Stimulated activated CD8-positive, alpha-beta memory T cell treated with anti-CD3 and anti-CD28 coated beads, Interleukin-4, amount 100 ng/mL, for 4 hours (primary cell): ENCODE data around the gene CMTM4.
"Not testable (repeated sequence)": the region's sequence is repeated elsewhere in the genome, so short reads cannot be mapped to it uniquely, and the experiment has no call there.

Experiments
- DNase-seq, 2 donors: peaks; one replicate each; pipeline ENCODE4 v3.0.0-alpha.2; 2020; ENCODE audit warnings: low read depth in 2 of 2, low spot score in 1 of 2

CMTM4 gene

DNA sequence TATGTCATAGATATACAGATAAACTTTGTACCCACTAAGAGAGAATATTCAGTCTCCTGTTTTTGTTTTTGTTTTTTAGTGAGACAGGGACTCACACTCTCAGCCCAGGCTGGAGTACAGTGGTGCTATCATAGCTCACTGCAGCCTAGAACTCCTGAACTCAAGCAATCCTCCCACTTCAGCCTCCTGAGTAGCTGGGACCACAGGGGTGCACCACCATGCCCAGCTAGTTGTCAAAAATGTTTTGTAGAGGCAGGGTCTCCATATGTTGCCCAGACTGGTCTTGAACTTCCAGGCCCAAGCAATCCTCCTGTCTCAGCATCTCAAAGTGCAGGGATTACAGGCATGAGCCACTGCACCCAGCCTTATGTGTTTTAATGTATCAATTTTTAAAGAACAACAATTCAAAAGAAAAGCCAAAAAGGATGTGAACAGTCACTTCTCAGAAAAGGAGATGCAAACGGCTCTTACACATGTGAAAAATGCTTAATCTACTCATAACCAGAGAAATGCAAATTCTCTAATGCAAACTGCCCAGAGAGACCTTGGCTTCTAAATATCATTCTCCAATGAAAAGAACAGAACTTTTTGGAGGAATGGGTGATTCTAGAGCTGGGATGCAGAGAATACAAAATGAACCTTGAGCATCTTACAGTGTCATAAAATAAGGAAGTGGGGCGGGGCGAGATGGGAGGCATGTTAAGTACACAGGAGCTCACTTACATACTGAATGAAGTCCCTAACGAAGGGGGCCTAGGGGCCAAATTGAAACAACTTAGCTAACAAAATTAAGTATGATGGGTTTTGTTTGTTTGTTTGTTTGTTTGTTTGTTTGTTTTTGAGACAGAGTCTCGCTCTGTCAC, 99.3 kb downstream of the CMTM4 start:
- no peak for DNase-seq

GRCh38 chr16:66596559-66596958, 100.0 kb downstream of the CMTM4 start:
- DNase-seq, result not testable (repeated sequence)

DNA sequence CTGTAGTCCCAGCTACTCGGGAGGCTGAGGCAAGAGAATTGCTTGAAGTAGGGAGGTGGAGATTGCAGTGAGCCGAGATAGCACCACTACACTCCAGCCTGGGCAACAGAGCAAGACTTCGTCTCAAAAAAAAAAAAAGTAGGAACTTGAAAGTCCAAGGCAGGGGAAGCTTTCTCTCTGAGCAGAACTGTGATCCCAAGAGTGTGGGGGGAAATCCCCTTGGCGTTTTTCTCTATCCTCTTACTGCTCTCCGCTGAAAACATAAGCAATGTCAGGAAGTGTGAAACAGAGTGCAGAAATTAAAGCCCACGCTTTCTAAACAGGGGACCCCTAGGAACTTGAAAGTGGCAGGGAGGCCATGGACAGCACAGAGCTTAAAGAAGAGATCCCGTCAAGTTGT, 101.8 kb downstream of the CMTM4 start:
- no peak for DNase-seq

DNA sequence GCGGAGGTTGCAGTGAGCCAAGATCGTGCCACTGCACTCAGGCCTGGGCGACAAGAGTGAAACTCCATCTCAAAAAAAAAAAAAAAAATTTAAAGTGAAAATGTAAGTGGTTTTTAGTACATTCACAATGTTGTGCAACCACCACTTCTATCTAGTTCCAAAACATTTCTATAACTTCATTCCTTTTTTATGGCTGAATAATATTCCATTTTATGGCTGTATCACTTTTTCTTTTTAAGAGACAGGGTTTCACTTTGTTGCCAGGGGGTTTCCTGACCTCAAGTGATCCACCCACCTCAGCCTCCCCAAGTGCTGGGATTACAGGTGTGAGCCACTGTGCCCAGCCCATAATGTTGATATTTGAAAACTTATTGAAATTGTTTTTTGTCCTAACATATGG, 103.7 kb downstream of the CMTM4 start:
- DNase-seq, result no peak

DNA sequence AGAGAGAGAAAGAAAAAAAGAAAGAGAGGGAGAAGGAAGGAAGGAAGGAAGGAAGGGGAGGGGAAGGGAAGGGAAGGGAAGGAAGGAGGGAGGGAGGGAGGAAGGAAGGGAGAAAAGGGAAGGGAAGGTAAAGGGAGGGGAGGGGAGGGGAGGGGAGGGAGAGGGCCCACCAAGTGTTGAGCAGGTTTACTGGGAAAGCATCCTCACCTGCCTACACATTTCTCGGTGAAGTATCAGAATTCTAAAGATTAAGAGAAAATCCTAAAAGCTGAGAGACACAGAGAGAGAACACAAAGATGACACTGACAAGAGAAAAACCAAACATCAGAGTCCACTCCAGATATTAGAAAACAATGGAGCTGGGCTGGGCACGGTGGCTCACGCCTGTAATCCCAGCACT, 104.3 kb downstream of the CMTM4 start:
- no peak for DNase-seq

DNA sequence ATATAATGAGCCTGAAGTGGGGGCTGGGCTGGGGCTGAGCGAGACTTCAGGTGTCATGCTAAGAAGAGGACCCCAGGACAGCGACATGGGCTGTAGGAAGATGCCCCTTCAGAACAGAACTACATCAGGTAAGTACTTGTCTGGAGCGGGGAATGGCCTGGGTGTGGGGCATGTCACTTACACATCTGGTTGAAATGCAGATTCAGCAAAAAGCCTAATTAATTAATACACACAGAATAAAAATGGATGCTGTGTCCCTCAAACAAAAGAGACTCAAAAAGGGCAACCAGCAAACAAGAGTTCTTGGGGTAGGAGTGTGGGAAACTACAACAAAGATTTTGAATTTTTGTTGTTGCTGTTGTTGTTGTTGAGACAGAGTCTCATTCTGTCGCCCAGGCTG, 105.5 kb downstream of the CMTM4 start:
- no peak for DNase-seq

DNA sequence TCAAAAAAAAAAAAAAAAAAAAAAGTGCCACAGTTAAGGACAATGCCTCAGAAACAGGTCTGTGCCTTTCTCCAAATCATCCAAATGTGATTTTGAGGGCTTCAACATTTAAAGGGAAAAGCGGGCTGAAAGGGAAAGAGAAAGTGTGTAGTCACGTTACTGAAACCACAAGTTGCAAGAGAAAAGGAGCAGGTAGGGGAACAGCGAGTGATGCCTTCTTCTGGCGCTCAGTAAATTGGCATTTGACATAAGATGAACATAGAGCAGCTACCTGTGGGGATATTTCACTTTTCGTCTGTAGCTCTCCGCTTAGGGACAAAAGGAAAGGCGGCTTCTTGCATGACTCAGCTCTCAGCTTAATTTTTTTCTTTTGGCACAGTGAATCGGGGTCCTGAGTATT, 106.2 kb downstream of the CMTM4 start:
- DNase-seq, result no peak

DNA sequence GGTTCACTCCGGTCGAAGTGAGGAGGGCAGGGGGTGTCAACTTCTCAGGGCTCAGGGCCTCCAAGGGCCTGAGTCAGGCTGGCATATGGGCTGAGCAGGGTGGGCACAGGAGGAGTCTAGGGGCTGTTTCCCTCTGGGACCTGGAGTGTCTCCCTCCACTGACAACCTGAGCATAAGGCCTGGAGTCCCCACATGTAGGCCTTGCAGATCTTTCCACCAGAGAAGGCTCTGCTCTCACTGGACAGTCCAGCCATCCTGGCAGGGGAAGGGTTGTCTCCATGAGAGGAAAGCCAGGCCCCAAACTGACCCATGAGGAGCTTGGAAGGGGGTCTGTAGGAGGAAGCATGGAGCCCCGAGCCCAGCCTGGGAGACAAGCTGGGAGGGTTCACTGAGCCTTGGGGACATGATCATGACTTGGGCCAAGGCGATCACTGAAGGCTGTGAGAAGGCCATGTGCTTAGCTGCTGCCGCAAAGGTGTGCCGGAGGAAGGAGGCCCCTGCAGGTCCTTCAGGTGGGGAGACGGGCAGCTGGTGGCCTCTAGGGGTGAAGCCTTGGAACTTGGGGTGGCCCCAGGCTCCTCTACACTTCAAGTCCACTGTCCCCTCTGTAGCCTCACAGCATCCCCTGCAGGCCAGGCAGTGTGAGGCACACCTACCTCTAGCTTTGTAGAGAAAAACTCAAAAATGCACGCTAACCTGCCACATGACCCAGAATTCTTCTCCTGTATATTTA, 107.4 kb downstream of the CMTM4 start:
- DNase-seq, result peak in 1 of 2 donors; percentile 44

GRCh38 chr16:66587881-66588600, 108.5 kb downstream of the CMTM4 start:
- no peak for DNase-seq

DNA sequence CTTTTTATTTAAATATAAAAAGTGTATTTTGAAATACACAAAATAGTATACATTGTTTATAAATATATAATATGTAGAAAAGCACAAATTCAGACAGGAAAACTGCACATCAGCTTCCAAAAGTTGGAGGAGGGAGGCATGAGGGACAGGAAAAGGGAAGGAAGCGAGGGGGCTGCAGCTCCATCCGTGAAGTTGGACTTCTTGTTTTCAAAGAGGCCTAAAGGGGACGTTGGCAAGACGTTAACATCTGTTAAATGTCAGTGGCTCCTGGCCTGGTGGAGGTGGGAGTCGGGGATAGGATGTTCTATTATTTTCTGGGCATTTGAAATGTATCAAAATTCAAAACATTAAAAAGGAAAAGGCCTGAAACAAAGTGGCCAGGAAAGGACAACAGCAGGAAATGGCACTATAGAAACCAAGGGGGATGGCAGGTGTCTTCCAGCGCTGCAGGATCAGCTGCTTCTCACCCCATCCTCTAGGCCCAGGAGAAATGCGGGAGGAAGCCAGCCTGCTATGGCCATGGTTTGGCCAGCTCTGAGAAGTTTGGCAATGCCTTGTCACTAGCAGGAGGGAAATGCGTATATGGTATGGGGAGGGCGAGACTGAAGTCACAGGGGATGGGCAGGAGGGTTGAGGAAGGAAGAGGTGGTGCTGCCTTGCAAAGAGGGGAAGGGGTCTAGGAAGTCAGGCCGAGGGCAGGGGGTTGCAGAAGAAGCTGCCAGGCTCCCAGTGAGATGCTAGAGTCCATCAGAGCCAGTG, 110.9 kb downstream of the CMTM4 start:
- DNase-seq, result no peak

DNA sequence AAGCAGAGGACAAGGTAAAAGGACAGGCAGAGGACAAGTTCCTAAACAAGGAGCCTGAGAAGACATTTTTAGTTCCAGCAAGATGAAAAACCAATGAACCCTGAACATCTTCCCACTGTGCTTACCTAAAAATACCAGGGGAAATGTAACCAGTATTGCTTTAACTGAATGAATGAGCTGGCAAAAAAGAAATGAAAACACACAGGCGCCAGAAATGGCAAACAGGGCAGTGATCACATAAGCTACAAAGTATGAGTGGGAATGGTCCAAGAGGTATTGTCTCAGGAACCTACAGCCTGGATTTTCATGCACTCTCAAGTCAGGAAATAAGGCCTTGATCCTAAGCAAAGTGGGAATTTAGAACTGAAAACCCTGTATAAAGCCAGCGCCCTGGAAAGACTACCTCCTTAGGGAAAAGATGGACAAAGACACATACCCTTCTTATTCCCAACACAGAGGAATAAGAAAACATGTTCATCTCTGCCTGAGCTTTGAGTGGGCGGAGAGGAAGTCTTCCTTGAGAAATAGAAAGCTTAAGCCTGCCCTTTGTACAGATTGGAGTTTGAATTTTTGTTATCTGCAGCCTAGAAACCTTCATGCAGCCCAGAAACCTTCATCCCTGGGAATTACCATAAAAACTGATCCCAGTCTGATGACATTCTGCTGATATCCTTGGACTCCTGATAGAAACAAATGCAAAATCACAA, 115.1 kb downstream of the CMTM4 start:
- DNase-seq, result no peak

DNA sequence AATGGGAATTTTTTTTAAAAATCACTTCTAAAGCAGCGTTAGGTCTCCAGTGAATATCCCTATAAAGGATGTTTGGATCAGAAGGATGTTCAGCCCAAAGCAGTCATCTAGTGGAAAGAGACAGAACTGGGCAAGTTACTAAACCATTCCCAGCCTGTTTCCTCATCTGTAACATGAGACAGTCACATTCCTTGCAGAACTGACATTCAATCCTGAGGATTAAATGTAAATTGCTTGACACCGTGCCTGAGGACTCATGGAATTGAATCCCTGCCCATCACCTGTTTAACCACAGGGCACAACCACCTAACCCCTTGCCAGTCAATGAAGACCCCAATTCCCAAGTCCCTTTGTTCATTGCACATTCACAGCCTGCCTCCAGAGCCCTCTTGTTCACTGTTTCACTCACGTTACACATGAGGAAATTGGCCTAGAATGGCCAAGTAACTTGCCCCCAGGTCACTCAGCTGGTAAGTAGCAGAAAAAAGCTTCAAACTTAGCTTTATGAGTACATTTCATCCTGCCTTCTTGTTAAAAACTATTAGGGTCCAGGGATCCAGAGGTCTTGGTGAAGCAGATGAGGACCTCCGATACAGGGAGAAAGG, 115.8 kb downstream of the CMTM4 start:
- no peak for DNase-seq

GRCh38 chr16:66578651-66579531, 117.7 kb downstream of the CMTM4 start, which contains the start of gene CMTM2:
Gene CMTM2 (plus strand): TSS chr16:66579463. CDS start chr16:66579608, 145 bp downstream.
- DNase-seq, result no peak

DNA sequence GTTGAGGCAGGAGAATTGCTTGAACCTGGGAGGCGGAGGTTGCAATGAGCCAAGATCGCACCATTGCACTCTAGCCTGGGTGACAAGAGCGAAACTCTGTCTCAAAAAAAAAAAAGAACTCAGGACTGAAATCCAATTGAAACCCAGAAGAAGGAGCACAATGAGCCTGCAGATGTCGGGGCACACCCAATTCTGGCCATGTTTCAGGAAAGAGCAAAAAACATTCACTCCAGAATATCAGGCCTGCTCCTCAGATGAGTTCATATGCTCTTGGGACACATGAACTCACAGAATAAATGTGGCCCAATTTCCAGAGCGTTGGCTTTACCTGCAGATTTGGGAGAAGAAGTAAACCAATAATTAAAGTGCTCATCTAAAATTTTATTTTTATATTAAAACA, 120.2 kb downstream of the CMTM4 start:
- no peak for DNase-seq

GRCh38 chr16:66575060-66575459, 121.5 kb downstream of the CMTM4 start:
- DNase-seq, result no peak

DNA sequence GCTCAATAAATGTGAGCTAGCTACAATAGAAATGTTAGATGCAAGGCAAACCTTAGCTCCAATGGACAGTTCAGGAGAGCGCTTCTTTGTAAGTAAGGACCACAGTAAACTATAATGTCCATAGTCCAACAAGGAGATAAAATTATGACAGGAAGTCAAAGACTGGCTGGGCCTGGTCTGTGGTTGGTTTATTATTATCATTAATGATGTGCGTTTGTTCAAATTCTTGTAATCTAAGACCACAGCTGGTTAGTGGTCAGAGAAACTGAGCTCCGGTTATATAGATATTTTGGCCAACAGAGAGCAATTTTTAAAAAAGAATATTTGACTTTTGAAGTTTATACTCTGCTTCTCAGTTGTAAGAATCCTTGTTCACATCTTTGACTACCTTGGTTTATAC, 122.0 kb downstream of the CMTM4 start:
- no peak for DNase-seq

GRCh38 chr16:66574081-66574480, 122.5 kb downstream of the CMTM4 start:
- no peak for DNase-seq

DNA sequence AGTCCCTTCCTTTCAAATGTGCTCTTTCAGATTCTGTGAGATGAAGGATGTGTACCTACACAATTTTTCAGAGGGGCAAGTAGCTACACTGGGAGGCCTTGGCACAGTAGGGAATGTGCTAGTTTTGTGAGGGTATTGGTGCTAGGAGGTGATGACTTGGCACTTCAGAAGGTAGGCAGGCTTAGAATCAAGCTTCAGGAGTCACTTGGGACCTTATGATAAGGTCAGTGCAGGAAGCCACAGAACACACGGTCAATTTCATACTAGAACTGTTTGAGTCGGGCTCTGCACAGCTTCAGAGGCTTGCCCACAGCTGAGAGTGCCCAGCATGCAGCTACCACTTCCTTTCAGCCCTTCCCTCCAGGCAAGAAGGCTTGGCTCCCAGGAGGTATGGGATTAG, 124.2 kb downstream of the CMTM4 start:
- DNase-seq, result no peak

DNA sequence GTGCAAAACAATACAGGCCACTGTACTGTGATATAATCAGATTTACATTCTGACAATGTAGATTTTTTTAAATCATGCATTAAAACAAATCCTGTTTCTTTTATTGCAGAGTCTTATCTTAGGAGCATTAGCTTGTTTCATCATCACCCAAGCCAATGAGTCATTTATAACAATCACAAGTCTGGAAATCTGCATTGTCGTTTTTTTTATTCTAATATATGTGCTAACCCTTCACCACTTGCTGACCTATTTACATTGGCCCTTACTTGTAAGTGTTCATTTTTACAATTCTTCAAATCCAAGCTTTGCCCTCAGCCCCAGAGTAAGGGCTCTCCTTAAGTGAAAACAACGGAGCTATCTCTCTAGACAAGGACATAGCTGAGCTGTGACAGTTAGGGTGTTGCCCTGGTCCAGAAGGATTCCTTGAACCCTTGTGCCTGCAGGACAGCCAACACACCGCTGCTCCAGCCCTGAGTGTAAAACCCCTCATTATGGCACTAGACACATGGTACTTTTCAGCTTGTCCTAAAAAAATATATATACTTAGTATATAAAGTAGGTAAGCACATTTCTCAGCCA, 126.6 kb downstream of the CMTM4 start:
- no peak for DNase-seq
